Measurements from ENCODE around the gene SYT14.

The SYT14 gene

DNA sequence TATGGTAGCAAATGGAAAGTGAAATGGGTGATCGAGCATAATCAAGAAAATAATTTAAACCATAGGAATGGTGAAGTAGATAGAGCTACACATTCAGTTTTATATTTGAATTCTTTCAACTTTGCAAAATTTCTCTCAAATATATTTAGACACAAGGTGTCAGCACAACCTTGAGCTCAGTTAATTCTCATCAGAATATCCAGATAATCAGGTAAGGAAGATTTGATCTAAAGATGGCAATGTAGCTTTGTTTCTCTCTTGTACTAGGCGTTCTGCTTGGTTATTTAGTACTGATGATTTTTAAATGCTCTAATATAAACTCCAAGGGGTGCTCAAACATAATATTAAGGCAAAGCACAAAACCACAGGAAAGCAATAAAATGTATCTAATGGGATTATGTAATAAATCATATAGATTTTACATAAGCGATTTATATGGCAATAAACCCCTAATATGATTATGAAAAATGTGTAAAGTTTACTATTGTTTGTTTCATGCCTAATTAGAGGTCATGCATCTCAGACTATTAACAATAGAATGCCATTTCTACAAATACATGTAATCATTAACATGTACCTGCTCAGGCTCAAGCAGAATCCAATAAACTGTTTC is 262.2 kb downstream of the SYT14 start:
- DNase-seq (ENCODE audit: low read depth, low spot score), result no peak

DNA sequence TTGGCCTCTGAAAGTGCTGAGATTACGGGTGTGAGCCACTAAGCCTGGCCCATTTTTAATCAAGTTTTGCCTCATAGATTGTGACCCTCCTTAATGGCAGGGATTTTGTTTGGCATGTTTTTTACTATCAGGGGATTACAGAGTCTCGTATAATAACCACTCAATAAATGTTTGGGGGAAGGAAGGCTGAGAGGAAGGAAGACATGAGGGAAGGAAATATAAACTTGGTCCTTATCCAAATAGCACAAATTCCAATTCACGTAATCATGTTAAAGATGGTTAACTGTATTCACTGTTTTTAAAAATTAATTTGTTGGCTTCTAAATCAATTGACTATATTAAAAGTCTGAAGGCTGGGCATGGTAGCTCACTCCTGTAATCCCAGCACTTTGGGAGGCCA is 263.7 kb downstream of the SYT14 start:
- no peak for DNase-seq (ENCODE audit: low read depth, low spot score)

DNA sequence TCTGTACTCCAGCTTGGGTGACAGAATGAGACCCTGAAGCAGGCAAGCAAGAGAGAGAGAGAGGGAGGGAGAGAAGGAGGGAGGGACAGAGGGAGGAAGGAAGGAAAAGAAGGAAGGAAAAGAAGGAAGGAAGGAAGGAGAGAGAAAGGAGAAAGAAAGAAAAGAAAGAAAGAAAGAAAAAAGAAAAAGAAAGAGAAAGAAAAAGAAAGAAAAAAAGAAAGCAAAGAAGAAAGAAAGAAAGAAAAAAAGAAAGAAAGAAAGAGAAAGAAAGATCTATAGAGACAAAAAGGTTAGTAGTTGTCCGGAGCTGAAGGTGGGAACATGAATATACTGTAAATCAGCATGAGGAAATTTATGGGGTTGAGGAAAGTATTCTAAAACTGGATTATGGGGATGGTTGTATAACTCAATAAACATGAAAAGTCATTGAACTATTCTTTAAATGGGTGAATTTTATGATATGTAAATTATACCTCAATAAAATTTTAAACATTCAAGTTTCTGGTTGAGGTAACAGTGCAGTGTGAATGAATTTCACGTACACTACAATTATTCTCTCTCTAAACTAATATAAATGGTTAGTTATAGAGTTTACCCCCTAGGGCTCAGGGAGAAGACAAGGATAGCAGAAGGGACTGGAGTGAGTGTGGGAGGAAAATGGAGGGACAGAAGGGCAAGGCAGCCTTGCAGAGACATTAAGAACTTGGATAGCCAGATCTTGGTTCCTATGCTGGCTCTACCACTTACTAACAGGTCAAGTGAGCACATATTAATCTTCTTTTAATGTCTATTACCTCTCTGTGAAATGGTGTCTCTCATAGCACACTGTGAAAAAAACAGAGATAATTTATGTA is 269.8 kb downstream of the SYT14 start:
- no peak for DNase-seq (ENCODE audit: low read depth, low spot score)

DNA sequence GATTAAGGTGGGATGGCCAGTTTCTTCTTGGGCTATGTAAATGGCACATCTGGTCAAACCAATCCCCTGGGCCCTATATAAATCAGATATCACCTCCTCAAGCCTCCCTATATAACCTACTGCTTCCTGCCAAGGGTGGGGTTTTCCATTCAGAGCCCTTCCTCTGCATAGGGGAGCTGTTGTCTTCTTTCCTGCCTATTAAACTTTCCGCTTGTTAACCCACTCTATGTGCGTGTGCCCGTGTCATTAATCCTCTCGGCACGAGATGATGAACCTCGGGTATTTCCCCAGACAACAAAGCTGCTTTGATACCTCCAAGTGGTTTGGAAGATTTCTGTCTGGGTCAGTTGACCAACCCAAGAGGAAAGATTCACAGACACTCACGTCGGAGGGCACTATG is 275.3 kb downstream of the SYT14 start:
- DNase-seq (ENCODE audit: low read depth, low spot score), result no peak

DNA sequence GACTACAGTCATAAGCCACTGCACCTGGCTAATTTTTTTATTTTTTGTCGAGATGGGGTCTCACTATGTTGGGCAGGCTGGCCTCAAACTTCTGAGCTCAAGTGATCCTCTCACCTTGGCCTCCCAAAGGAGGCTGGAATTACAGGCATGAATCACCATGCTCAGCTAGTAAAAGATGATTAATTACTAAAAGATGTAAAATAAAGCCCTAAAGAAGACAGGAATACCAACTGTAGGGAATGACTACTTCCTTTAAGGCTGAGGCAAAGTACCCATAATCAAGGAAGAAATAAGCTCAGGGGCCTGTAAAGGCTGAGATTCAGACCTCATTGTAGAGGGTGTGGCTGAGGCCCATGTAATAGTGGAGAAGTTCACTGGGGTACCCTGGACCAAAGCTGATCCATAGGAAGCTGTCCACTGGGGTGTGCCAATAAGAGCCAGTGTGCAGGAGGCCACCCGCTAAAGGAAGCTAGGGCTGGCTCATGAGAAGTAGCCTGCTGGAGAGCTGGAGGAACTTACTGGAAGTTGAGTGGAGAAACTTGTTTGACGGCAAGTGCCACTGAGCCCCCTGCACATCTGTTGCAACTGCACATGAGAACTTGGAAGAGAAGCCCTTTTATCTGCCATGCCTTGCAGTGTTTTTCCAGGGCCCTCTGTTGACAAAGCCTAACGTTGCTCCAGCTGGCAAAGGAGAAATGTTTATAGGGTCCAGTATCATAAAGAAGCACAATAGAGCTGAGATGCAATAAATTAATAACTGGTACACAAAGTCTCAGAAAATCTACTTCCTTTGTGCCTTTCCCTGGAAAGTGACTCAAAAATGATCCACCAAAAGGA is 276.8 kb downstream of the SYT14 start:
- no peak for DNase-seq (ENCODE audit: low read depth, low spot score)

DNA sequence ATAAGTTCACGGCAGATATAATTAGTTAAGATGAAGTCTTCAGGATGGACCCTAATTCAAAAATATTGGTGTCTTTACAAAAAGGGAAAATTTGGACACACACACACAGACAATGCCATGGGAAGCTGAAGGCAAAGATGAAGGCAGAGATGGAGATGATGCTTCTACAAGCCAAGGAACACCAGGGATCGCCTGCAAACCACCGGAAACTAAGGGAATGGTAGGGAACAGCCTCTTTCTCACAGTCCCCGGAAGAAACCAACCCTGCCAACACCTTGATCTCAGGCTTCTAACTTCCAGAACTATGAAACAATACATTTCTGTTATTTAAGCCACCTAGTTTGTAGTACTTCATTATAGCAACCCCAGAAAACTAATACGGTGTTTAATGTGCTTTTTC is 279.5 kb downstream of the SYT14 start:
- no peak for DNase-seq (ENCODE audit: low read depth, low spot score)

DNA sequence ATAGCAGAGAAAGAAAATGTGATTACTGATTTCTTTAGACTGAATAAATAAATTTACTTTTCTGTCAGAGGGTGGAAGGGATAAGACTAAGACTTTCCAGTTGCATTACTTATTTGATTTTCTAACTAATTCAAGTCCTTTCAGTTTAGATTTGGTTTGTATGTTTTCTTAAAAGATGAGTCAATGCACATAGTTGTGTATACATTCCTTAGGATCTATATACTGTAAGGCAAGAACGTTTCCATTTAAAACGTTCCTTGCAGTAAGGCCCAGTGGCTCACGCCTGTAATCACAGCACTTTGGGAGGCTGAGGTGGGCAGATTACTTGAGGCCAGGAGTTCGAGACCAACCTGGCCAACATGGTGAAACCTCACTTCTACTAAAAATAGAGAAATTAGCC is 280.0 kb downstream of the SYT14 start:
- DNase-seq (ENCODE audit: low read depth, low spot score), result no peak

Data from activated naive CD8-positive, alpha-beta T cell treated with anti-CD3 and anti-CD28 coated beads, Interleukin-2, amount 50 U/mL, for 16 hours (primary cell).